ENCODE measurements around the gene CCM2.

Gene CCM2

DNA sequence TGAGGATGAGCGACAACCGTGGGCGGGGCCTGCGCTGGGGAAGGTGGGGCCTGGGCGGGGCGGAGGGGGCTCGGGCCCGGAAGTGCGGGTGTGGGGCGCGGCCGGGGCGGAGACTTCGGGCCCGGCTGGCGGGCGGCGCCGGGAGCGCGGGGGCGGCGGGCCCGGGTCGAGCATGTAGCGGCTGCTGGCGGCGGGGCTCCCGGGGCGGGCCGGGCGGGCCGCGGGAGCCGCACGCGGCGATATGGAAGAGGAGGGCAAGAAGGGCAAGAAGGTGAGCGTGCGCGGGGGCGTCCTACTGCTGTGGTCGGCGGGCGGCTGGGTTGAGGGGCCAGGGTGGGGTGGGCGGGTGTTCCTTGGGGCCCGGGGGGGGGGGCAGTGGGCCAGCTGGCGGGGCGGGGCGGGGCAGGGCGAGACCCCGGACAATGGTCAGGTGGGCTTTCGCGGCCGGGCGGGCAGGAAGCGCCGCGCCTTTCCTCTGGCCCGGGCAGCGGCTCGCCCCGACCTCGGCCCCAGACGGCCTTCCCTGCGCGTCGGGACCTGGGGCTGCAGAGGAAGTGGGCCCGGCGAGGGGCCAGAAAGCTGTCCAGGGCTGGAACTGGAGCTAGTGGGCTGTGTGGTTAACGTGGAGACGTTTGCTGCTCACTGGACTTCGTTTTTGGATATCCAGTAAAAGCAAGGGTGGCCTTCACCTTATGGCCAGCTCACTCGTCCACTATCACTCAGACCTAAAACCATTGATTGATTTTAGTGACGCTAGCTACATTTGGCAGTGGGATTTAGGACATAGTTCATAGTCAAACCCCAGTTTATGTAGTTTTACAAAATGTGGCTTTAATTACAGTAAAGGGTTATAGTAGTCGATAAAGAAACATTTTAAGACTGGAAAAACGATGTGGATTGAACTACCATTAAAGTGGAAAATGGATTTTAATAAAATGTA lies at the start of gene CCM2:
Gene CCM2 (plus strand): TSS at position 109 of the 940 bp plus-strand sequence. CDS start 133 bp downstream, at position 242.
- DNase-seq (ENCODE audit: low read depth in 2 of 2) = no peak

DNA sequence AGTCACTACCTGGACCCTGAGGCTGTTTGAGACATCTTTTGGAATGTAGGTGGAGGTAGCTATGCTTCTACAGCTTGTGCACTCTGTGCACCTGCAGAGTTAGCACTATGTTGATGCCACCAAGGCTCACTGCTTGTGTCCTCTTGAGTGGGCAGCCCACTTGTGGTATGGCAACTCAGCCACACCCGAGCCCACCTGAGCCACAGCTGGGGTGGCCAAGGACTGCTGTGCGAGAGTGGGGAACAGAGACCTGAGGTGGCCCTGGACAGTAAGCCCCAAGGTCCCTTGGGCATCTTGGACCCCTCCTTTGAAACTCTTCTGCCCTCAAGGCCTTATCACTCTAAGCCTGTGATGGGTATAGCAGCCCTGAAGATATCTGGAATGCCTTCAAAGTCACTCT lies 46.8 kb upstream of the CCM2 start:
- DNase-seq (ENCODE audit: low read depth in 2 of 2) = no peak

DNA sequence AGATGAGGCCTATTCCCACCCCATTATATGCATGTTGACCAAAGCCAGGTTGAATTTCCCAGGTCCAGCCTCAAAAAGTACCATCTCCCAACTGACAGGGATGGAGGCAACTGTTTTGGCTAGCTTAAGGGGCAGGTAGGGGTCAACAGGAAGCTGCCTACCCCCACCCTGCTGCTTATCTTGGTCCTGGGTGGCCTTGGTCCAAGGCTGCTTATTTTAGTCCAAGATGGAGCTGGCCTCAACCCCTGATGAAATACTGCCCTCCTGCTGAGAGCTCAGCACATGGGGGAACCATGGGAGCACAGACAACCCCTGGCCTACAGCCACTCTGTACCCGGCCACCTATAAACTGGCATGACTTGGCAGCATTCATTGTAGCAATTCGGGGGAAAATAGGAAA lies 44.3 kb upstream of the CCM2 start:
- DNase-seq (ENCODE audit: low read depth in 2 of 2) = no peak

DNA sequence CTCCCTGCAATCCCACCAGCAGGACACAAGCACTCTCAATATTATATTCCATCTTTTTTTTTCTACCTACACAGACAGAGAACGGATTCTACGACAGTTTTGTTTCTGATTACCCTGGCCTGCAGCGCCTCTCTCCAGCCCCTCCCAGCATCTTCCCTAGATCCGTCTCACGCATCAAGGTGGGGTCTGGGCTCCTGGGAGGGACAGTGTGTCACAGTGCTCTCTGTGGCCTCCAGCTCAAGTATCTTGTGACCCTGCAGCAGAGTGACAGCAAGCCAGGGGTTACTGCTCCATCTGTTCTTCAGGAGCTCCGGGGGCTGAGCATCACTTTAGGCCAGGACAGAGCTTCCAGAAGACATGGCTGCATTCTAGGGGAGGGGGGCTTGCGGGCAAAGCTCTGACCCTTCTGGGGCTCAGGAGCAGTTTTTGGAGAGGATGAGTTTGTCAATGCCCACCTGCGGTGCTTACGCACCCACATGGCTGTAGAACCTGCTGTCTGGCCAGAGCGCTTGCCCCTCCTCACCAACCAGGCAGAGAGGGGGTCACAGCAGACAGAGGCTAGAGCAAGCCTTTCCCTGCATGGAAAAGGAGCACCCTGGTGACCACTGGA lies 43.7 kb upstream of the CCM2 start:
- DNase-seq (ENCODE audit: low read depth in 2 of 2) = no peak

DNA sequence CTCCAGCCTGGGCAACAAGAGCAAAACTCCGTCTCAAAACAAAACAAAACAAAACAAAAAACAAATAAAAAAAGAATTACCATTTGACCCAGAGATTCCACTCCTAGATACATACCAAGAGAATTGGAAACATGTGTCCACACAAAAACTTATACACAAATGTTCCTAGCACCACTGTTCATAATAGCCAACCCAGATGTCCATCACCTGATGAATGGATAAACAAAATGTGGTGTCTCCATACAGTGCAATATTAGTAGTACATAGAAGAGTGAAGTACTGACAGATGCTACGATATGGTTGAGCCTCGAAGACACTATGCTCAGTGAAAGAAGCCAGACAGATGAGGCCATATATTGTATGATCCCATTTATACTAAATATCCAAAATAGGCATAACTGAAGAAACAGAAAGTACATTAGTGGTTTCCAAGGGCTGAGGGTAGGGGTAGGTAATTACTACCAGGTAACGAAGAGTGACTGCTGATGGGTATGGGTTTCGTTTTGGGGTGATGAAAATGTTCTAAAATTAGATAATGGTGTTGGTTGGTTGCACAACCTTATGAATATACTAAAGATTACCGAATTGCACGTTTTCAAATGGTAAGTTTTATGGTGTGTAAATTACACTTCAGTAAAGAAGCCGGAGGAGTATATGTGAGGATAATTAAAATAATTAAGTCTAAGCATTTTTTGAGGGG lies 41.2 kb upstream of the CCM2 start:
- no peak for DNase-seq (ENCODE audit: low read depth in 2 of 2)

DNA sequence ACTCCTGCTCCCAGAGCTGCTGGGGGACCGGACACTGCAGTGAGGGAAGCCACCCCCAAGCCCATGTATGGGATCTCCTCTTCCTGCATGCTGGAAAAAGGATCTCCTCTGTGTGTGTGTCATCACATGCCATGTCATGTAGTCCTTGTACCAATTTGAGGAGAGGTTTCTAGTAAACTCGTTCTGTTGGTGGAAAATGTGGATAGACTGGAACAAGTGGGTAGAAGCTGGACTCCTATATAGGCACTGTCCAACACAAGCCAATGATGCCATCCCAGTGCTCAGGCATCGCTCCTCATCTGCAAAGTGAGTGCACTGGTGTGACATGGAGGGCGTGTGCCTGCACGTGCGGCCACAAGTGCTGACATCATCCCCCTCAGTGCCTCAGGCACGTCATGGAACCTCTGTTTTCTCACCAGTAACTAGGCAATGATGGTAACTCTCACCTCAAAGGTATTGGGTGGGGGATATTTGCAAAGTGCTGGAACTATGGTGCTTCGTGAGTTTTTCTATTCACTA lies 40.5 kb upstream of the CCM2 start:
- DNase-seq (ENCODE audit: low read depth in 2 of 2) = no peak

DNA sequence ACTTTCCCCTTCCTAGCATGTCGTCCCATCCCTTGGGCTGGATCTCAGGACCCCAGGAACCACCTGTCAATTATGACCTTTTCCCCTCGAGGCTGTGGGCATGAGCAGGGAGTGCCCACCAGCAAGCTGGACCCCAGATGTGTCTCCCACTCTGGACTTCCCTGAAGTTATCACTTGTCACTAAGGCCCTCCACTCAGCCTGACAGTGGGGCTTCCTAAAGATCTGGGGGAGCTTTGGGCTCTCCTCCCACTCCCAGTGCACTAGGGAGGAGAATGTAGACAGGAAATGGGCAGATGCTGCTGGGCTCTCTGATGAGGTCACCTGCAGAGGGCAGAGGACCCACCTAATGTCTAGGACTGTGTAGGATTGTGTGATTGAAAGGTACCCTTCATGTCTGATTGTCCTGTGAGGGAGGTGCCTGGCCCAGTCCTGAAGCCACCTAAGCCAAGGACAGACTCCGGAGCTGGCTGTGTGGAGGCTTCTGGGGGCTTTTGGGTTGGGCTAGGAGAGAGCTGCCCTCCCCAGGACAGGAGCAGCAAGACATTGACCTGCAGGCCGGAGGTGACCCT lies 39.9 kb upstream of the CCM2 start:
- DNase-seq (ENCODE audit: low read depth in 2 of 2) = no peak

DNA sequence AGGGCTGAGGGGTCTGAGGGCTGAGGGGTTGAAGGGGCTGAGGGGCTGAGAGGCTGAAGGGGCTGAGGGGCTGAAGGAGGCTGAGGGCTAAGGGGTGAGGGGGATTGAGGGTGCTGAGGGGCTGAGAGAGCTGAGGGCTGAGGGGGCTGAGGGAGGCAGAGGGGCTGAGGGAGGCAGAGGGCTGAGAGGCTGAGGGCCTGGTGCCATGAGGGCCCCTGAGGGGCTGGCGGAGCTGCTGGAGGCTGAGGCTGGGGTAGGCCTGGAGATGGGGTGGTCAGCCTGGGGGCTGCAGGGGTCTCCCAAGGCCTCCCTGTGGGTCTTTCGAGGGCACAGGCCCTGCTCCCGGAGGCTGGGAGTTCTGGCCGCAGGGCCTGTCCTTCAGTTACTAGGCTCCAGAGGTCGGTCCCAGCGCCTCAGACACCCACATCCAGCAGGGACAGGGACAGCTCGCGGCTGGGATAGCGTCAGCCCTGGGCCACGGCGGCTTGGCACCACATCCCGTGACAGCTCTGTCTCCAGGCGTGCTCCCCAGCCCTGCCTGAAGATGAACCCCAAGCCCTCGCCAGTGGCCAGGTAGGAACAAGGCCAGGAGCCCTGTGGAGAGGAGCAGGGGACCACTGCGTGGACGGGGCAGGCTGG lies 38.0 kb upstream of the CCM2 start:
- no peak for DNase-seq (ENCODE audit: low read depth in 2 of 2)

DNA sequence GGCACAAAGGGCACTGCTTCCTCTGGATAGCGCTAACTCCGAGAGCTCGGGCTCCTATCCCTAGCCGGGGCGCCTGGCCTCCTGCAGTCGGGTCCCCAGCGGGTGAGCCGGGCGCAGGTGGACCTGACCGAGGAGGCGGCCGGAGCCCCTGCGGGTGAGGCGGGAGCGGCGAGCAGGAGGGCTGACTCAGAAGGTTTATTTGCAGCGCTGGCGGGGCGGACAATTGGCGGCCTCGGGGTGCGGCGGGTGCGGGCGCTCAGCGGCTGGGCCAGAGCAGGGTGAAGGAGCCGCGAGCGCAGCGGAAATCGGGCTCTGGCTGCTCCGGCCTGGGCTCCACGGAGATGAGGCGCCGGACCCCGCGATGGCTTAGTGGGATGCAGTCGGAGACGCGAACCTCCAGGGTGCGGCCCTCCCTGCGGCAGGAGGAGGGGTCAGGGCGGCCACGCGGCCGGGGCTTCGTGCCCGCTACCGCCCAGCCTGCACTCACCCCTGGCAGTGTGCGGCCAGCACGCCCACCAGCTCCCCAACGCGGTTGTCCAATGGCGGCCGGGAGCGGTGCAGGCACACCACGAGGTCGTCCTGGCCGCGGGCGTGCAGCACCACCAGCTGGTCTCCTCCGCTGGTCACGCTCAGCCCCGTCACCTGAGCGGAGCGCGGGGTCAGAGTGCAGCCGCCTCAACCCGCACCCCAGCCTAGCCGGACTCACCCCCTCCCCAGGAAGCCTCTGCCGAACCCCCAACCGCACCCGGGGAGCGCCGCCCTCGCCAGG lies 37.3 kb upstream of the CCM2 start:
- no peak for DNase-seq (ENCODE audit: low read depth in 2 of 2)

DNA sequence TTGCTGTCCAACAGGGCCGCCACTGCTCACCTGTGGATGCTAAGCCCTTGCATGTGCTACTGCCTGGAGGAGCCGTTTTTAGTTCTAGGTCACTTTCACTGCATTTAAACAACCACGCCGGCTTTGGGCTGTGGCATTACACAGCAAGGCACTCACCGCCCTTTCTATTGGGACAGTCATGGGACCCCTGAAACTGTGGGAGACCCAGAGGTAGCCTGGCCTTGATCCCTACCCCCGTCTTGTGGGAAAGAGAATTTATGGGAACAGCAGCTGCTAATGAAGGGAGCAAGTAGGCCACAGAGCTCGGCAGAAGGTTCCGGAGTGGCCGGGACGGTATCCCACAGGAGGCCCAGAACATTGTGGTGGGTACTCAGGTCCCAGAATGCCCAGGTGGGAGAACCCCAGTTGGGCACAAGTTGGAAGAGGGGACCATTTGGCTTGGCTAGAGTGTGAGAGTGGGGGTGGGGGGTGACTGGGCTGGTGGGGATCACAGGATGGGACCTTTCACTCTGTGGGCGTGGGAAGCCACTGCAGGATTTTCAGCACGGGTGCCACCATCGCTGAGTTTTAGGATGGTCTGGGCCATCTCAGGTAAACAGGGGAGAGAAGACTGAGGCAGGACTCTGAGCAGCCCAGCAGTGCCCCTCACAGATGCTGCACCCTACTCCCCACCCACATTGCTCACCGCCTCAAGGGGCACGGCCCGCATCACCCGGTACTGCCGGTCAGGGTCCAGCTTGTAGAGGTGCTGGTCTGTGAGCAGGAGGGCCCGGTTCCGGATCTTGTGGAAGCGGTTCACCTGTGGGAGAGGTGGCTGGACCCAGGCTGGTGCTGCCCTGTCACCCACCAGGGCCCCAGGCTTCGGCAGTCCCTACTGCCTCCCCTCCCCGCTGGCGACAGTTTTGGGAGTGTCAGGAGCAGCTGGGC lies 36.4 kb upstream of the CCM2 start:
- DNase-seq (ENCODE audit: low read depth in 2 of 2) = no peak

DNA sequence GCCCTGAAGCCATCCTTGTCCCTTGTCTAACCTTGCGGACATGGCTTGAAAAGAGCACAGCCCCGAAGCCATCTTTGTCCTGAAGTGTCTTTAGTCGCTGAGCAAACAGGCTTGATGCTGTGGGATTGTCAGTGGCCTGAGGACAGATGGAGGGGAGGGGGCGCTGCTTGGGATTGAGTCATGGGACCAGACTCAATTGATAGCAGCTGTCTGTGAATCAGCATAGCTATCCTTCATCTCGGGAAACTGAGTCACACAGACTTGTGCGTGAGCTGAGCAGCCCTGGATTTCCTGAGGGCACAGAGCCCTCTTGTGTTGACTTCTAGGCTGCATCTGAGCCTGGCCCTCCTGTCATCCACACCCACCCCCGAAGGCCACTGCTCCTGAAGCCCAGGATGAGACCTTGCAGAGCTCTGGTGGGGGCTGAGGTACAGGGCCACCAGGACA lies 35.6 kb upstream of the CCM2 start:
- no peak for DNase-seq (ENCODE audit: low read depth in 2 of 2)

DNA sequence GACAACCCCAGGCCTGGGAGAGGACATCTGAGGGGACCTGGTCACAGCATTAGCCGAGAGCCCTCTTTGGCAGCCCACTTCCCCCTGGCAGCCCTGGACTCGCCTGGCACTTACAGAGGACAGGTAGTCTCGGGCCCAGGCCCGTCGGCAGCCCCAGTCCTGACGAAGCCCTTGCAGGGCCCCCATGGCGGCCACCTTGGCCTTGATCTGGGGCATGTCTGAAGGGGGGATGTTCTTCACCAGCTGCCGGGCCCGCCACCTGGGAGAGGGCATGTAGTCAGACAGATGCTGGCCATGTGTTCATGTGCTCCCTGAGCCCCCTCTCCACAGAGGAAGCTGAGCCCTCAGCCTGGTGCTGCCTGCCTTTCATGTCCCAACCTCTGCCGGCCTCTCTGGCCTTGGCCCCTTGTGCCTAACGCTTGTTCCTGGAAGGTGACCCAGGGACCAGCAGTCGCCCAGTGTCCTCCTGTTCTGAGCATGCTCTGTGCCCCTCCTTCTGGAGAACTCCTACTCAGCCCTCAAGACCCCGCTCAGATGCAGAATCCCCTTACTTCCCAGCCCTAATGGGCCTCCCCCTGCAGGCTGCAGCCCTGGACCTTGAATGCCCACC lies 35.1 kb upstream of the CCM2 start:
- DNase-seq (ENCODE audit: low read depth in 2 of 2) = no peak

DNA sequence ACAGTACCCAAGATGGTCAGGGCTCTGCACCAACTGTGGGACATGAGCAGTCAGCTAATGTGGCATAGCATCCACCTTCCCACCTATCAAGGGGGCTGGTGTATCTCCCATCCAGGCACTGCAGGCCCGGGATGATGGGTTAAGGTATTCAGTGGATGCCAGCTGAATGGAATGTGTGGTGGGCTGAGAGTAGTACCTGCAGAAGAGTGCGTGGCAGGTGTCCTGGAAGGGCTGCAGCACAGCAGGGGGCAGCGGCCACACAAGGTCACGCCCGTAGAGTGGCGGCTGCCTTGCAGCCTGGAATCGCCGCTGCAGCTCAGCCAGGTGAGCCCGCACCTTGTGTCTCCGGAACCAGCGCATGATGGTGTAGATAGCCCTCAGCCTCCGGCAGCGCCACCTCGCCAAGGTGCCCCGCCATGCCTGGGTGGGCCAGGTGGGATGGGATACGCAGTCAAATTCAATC lies 34.5 kb upstream of the CCM2 start:
- DNase-seq (ENCODE audit: low read depth in 2 of 2) = no peak

DNA sequence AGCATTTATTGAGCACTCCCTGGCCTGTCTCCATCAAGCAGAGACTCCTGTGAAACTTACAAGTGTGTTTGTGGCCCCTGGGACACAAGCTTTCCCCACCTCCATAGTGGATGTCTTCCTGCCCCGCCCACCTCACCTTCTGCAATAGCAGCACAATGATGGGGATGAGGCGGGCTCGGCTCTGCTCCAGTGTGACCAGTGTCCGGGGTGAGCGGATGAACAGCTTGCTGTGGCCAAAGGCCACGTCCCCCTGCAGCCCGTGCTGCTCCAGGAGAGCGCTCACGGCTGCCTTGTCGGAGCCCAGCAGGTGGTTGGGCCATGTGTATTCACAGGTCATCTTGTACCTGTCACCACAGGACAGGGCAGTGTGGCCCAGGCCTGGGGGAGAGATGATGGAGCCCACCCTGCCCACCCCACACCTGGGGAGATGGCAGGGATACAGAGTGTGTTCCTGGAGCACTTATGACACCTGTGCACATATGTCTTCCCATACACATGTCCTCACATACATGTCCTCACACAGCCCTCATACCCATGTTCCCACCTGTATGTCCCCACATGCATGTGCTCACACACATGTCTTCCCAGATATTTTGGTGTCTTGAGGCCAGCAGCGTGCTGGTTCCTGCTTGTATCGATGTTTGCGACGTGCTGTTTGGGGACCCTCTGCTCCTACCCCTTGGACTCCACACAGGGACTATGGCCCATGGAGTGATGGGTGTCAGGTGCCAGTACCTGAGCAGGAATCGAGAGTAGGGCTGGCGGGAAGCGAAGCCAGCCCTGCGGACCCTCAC lies 33.9 kb upstream of the CCM2 start:
- DNase-seq (ENCODE audit: low read depth in 2 of 2) = no peak

DNA sequence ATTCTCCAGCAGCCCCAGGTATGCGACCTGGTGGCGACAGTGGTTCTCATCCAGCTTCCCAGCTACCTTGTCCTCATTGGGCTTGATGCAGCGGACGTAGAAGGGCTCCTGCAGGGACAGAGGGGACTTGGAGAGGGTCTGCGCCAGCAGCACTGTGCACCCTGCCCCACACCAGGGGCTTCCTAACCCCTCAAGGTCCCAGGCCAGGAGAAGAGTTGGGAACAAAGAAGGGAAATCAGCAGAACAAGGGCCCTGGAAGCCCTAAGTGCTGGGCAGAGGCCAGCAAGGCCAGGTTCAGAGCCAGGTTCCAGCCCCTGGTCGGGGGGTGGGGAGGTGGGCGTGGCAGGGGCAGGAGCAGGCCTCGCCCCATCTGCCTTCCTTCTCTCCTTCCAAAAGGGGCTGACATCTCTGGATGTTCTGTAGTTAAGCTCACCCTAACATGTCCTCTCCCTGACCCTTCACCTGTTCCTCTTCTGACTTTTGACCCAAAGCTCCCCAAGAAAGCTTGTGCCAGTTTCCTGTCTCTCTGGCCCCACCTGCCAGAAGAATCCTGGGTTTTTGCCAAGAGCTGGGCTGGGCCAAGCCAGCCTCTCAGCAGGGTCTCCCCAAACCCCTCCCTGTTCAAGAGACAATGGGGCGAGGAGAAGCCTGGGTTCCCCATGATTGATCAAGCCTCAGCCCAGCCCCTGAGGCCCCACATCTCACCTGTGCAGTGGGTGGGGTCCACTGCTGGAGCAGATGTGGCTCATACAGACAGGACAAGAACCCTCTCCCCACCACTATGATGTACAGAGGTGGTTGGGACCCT lies 33.1 kb upstream of the CCM2 start:
- DNase-seq (ENCODE audit: low read depth in 2 of 2) = no peak

DNA sequence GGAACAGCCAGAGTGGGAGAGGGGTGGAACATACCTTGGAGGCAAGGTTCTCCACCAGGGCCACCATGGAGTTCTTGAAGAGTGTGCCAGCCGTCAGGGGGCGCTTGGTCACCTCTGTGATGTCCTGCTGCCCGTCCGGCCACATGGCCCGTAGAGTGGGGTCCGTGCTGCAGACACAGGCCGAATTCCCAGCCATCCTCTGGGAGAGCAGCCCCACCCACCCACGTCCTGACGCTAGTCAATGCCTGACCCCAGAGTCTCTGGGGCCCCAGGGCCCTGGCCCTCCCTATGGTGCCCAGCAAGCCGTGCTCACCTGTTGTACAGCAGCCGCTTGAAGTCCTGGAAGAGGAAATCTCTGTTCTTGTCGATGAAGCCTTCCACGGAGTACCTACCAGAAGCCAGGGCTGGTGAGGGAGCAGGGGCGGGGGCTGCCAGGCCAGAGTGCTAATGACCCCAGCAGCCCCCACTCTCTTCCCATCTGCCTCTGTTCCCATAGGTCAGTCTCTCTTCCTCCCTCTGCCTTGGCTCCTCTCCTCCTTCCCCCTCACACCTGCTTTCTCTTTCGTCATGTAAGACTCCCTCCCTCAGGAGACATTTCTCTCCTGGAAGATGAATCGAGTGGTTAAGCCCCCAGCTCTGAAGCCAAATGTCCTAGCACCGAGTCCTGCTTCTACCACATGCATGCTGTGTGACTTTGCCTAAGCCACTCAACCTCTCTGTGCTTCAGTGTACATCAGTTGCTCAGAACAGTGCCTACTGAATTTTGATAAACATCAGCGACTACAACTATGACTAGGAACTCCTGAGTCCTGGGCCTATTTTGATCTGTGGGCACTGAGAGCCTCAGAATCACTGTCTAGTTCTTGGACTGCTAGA lies 32.2 kb upstream of the CCM2 start:
- no peak for DNase-seq (ENCODE audit: low read depth in 2 of 2)
